GM18867 (cell line): Measurements from ENCODE around the gene TBC1D9B.
"Not testable (repeated sequence)": the region's sequence is repeated elsewhere in the genome, so short reads cannot be mapped to it uniquely, and the experiment has no call there.

Experiments
- ATAC-seq: cut with Tn5 transposase; IDR thresholded peaks from one replicate; pipeline ENCODE4 v1.9.1; 2021; ENCODE audit warnings: mild to moderate bottlenecking, moderate library complexity; ENCODE audit not compliant: unreplicated experiment

Gene TBC1D9B

GRCh38 chr5:179886190-179886911 is 21.3 kb downstream of the TBC1D9B start:
- ATAC-seq: no peak

- ATAC-seq: no peak
These were observed 22.1 kb downstream of the TBC1D9B start for GRCh38 chr5:179885491-179886090.

- no peak for ATAC-seq
These were observed 24.5 kb downstream of the TBC1D9B start for GRCh38 chr5:179883163-179883562.

GRCh38 chr5:179882338-179882737 is 25.4 kb downstream of the TBC1D9B start:
- no peak for ATAC-seq

- no peak for ATAC-seq
These were observed 26.7 kb downstream of the TBC1D9B start for GRCh38 chr5:179880848-179881590.

- no peak for ATAC-seq
These were observed 27.5 kb downstream of the TBC1D9B start for GRCh38 chr5:179880066-179880650.

- ATAC-seq: no peak
These were observed 28.0 kb downstream of the TBC1D9B start for GRCh38 chr5:179879690-179880010.

- no peak for ATAC-seq
These were observed 28.6 kb downstream of the TBC1D9B start for GRCh38 chr5:179879003-179879689.

GRCh38 chr5:179878222-179879002 is 29.3 kb downstream of the TBC1D9B start:
- no peak for ATAC-seq

GRCh38 chr5:179876610-179876952 is 31.1 kb downstream of the TBC1D9B start:
- ATAC-seq: no peak

- ATAC-seq: no peak
These were observed 31.7 kb downstream of the TBC1D9B start for GRCh38 chr5:179875741-179876609.

GRCh38 chr5:179874536-179875292 is 33.0 kb downstream of the TBC1D9B start:
- ATAC-seq: no peak

GRCh38 chr5:179874136-179874535 is 33.6 kb downstream of the TBC1D9B start:
- ATAC-seq: no peak

GRCh38 chr5:179873588-179874110 is 34.0 kb downstream of the TBC1D9B start:
- no peak for ATAC-seq

- ATAC-seq: no peak
These were observed 34.7 kb downstream of the TBC1D9B start for GRCh38 chr5:179872828-179873575.

- no peak for ATAC-seq
These were observed 35.5 kb downstream of the TBC1D9B start for GRCh38 chr5:179872055-179872827.

GRCh38 chr5:179871533-179871932 is 36.2 kb downstream of the TBC1D9B start:
- not testable (repeated sequence) for ATAC-seq
